K562 (cell line): ENCODE results near the gene ZNF699. TPM values are rescaled to one million over a fixed set of nuclear protein-coding genes. Genes with fewer than 3 reads are reported as not detected.

ENCODE experiments used
- ATAC-seq: fragments of 200-7000 bp; cut with Tn5 transposase; 3 replicates; pipeline ENCODE4 v1.9.1; 2020; ENCODE audit warnings: moderate library complexity
- BruUV-seq: library from RNA; stranded (reverse); fragments of 400-500 nt; replicated peaks from 2 replicates; lab custom pipeline; 2021; lab: Mats Ljungman, UMichigan
- CTCF ChIA-PET: fragments of 300-600 bp; formaldehyde crosslinking; extraction: SDS; loops from one replicate; lab custom pipeline; 2021; ENCODE audit warnings: low intra/inter-chr PET ratio; lab: Yijun Ruan, JAX
- POLR2A ChIA-PET: fragments of 300-600, 350-650 bp; sonication (Branson Sonifier 250); formaldehyde crosslinking; extraction: SDS; loops from one replicate; lab custom pipeline; 2021; ENCODE audit warnings: antibody characterized with exemption, inconsistent platforms; lab: Yijun Ruan, JAX
- DNase-seq, 4 experiments: peaks; one replicate each; pipeline versions ENCODE4 v3.0.0 to v3.0.0-alpha.2; 2011 to 2018; ENCODE audit warnings: low spot score in 3 of 4, mixed read lengths in 3 of 4; ENCODE audit errors: extremely low read depth in 1 of 4
- FAIRE-seq: peaks from 2 replicates; lab custom pipeline; 2011; peaks lifted over from hg19 to GRCh38; lab: Jason Lieb, UNC
- H2AFZ ChIP-seq: 2 replicates; pipeline ENCODE4 v1.6.0; 2011; ENCODE audit warnings: low read depth, low read length, control low read depth, inconsistent platforms
- H3K27ac ChIP-seq: fragments of 200-600 bp; 3 replicates; pipeline ENCODE4 v1.8.0; 2011; ENCODE audit warnings: low read depth, mild to moderate bottlenecking, control low read depth, inconsistent platforms, low read length, moderate library complexity, mixed read lengths; ENCODE audit errors: extremely low read depth
- H3K27me3 ChIP-seq, 2 experiments: fragments of 300-600 bp in 1 of 2; 2 replicates in 1 of 2; 3 replicates in 1 of 2; pipeline versions ENCODE4 v1.6.0 to v1.8.0; 2011; ENCODE audit warnings: inconsistent platforms in 2 of 2, low read length in 2 of 2, mild to moderate bottlenecking in 1 of 2, mixed read lengths in 1 of 2, moderate library complexity in 1 of 2; ENCODE audit not compliant: control insufficient read depth in 2 of 2, insufficient read depth in 2 of 2
- H3K36me3 ChIP-seq: fragments of 300-600 bp; 3 replicates; pipeline ENCODE4 v1.8.0; 2011; ENCODE audit warnings: mild to moderate bottlenecking, low read length, inconsistent platforms; ENCODE audit not compliant: control insufficient read depth, insufficient read depth
- H3K4me1 ChIP-seq, 2 experiments: fragments of 200-600 bp in 1 of 2; replicated peaks in 1 of 2; 2 replicates in 1 of 2; 3 replicates in 1 of 2; pipeline versions ENCODE4 v1.5.1 to v1.8.0; 2011; ENCODE audit warnings: inconsistent platforms in 2 of 2, low read length in 2 of 2, mild to moderate bottlenecking in 1 of 2, mixed read lengths in 1 of 2, moderate library complexity in 1 of 2; ENCODE audit not compliant: control insufficient read depth in 2 of 2, insufficient read depth in 2 of 2
- H3K4me2 ChIP-seq: 2 replicates; pipeline ENCODE4 v1.6.1; 2011; ENCODE audit warnings: low read length, control low read depth, inconsistent platforms, mixed read lengths; ENCODE audit not compliant: insufficient read depth
- H3K4me3 ChIP-seq: fragments of 200-600 bp; sonication (generic), shearing (Covaris generic); 2 replicates; pipeline ENCODE4 v1.5.1; 2016; ENCODE audit warnings: control low read depth, inconsistent platforms
- H3K79me2 ChIP-seq: fragments of 200-600 bp; 3 replicates; pipeline ENCODE4 v1.8.0; 2011; ENCODE audit warnings: low read length, inconsistent platforms; ENCODE audit not compliant: control insufficient read depth, insufficient read depth
- H3K9ac ChIP-seq, 2 experiments: 2 replicates each; pipeline versions ENCODE4 v1.6.0 to v1.6.1; 2011; ENCODE audit warnings: low read depth in 2 of 2, low read length in 2 of 2, control low read depth in 1 of 2, inconsistent platforms in 1 of 2, mild to moderate bottlenecking in 1 of 2, mixed read lengths in 1 of 2; ENCODE audit not compliant: insufficient read depth in 1 of 2
- H3K9me1 ChIP-seq: one replicate; pipeline ENCODE4 v1.6.0; 2011; ENCODE audit warnings: inconsistent platforms, mild to moderate bottlenecking, low read length, moderate library complexity; ENCODE audit not compliant: control insufficient read depth, insufficient read depth
- H3K9me3 ChIP-seq: replicated peaks from 2 replicates; pipeline ENCODE4 v1.5.1; 2011; ENCODE audit warnings: low read depth, low read length, inconsistent platforms; ENCODE audit not compliant: control insufficient read depth, insufficient read depth
- H4K20me1 ChIP-seq: replicated peaks from 2 replicates; pipeline ENCODE4 v1.6.1; 2011; ENCODE audit warnings: low read length, inconsistent platforms, mixed read lengths; ENCODE audit not compliant: control insufficient read depth, insufficient read depth
- ASH1L ChIP-seq: fragments of 450-650 bp; IDR thresholded peaks from 2 replicates; pipeline ENCODE4 v1.6.1; 2018; ENCODE audit warnings: borderline replicate concordance, mild to moderate bottlenecking, low read depth; ENCODE audit not compliant: partially characterized antibody
- DLX4 ChIP-seq: fragments of 250-450 bp; sonication (Bioruptor Pico); IDR thresholded peaks from 2 replicates; pipeline ENCODE4 v1.6.1; 2021; ENCODE audit warnings: mild to moderate bottlenecking
- GMEB1 ChIP-seq: fragments of 250-450 bp; sonication (Bioruptor Pico); IDR thresholded peaks from 2 replicates; pipeline ENCODE4 v1.4.0; 2020; ENCODE audit warnings: mild to moderate bottlenecking
- KLF6 ChIP-seq: fragments of 250-450 bp; sonication (Bioruptor Pico); IDR thresholded peaks from 2 replicates; pipeline ENCODE4 v1.4.0; 2020; ENCODE audit warnings: mild to moderate bottlenecking, moderate library complexity, borderline replicate concordance
- POLR2B ChIP-seq: fragments of 450-650 bp; IDR thresholded peaks from 2 replicates; pipeline ENCODE4 v1.6.1; 2018; ENCODE audit warnings: low read depth; ENCODE audit not compliant: partially characterized antibody
- TGIF2 ChIP-seq: sonication (generic); formaldehyde crosslinking; IDR thresholded peaks from 2 replicates; pipeline ENCODE4 v1.8.1; 2022; ENCODE audit warnings: mild to moderate bottlenecking, missing genetic modification reagents, moderate library complexity
- U2AF2 ChIP-seq: fragments of 200-400 bp; formaldehyde crosslinking; optimal IDR thresholded peaks from 2 replicates; pipeline ENCODE3; 2017; ENCODE audit warnings: low read depth, mild to moderate bottlenecking, low read length
- ZNF511 ChIP-seq: sonication (generic); formaldehyde crosslinking; IDR thresholded peaks from 2 replicates; pipeline ENCODE4 v1.8.0; 2022; ENCODE audit warnings: mild to moderate bottlenecking, missing genetic modification reagents
- ZNF696 ChIP-seq: fragments of 250-450 bp; sonication (Bioruptor Pico); conservative IDR thresholded peaks from 2 replicates; pipeline ENCODE4 v1.4.0; 2020; ENCODE audit warnings: mild to moderate bottlenecking, moderate library complexity
- WGBS: fragments of 100-300 bp; shearing (Covaris generic); methylation state at CpG from one replicate; pipeline ENCODE4 v1.1.6; 2016; ENCODE audit warnings: low coverage, mixed read lengths; ENCODE audit not compliant: insufficient coverage; ENCODE audit errors: missing lambda C conversion rate; 5-methylcytosine and 5-hydroxymethylcytosine counted together
- in situ Hi-C: fragments of 300-500 bp; cut with MboI; formaldehyde crosslinking; loops from 4 replicates; pipeline ENCODE4 v1.15.0; 2018; ENCODE audit warnings: inconsistent platforms, mixed read lengths
- intact Hi-C: fragments of 100-400 bp; cut with micrococcal nuclease; formaldehyde crosslinking; loops from 2 replicates; pipeline ENCODE4 v1.14.2; 2022
- polyA plus RNA-seq, 8 experiments: library from polyadenylated mRNA; depleted of rRNA in 4 of 8; stranded (reverse) in 5 of 8; unstranded in 3 of 8; fragments of >200 nt; fragmentation: Nextera tagmentation in 2 of 8; fragmentation: Illumina TruSeq in 1 of 8; extraction: Ambion mirVana in 2 of 8; extraction: Trizol in 1 of 8; gene quantifications; 2 replicates each; pipeline versions ENCODE4 v1.2.1 to v1.2.3, GENCODE V29; 2011 to 2014; ENCODE audit warnings: inconsistent platforms in 1 of 8, missing spikeins in 1 of 8
- total RNA-seq, 7 experiments: library from RNA; depleted of rRNA in 6 of 7; stranded (reverse); fragments of >200 nt in 6 of 7; fragmentation: Illumina TruSeq in 2 of 7; extraction: Trizol in 2 of 7; gene quantifications; 2 replicates each; pipeline versions ENCODE4 v1.2.1 to v1.2.3, GENCODE V29; 2011 to 2021; ENCODE audit warnings: low replicate concordance in 1 of 7

ZNF699 gene
- total and polyA plus RNA-seq, 9 of the 15 experiments (the other 6 are each of a cell fraction or from before 2014, with no cell fraction given) = 0.08 to 4.1 (median 3.1) TPM

GRCh38 chr19:9306443-9306842 is 3.2 kb downstream of the ZNF699 start:
- no peaks in the 10 kb centered on the region for H3K9me1 ChIP-seq

More at GRCh38 chr19:9306443-9306842, 3.2 kb downstream of the ZNF699 start:
- ATAC-seq = no peak
- H3K79me2 ChIP-seq = peaks cover 7% of the 10 kb centered on the region
- FAIRE-seq = no peak
- H3K9me3 ChIP-seq = no peaks in the 10 kb centered on the region
- peaks cover 5% of the 10 kb centered on the region; the same call in 1 of the 3 replicates for H3K36me3 ChIP-seq
- 35% methylated on average over 1 of the region's 1 CpG for WGBS
- POLR2A ChIA-PET = no interaction called here
- H3K27me3 ChIP-seq = no peaks in the 10 kb centered on the region
- in situ Hi-C loops (no loop called here), intact Hi-C loops (loop anchor here (5.0 kb wide), 1 partner anchor 164 kb away; the partner anchor contains the start of gene ZNF317)
- TF ChIP-seq U2AF2 = no peak
- no peak for TF ChIP-seq DLX4 (CRISPR knock-in tag)
- no peak for TF ChIP-seq TGIF2
- TF ChIP-seq KLF6 = no peak
- no peak for TF ChIP-seq ASH1L
- TF ChIP-seq POLR2B = no peak
- TF ChIP-seq ZNF696 (CRISPR knock-in tag) = no peak
- TF ChIP-seq ZNF511 = no peak
- no peak for TF ChIP-seq GMEB1 (CRISPR knock-in tag)
- no peak overlapping the region for H3K4me3 ChIP-seq
- CTCF ChIA-PET = no interaction called here
- no TSS peak for BruUV-seq
- no peak overlapping the region for H3K27ac ChIP-seq
- DNase-seq = no peak
- no peaks in the 10 kb centered on the region for H4K20me1 ChIP-seq
- H3K4me1 ChIP-seq = peaks cover 3 to 6% of the 10 kb centered on the region in 2 experiments; a peak in 2 of 5 replicates
- no peak overlapping the region for H2AFZ ChIP-seq
- no peak overlapping the region for H3K9ac ChIP-seq
- H3K4me2 ChIP-seq = no peak overlapping the region
